Mesangial cell (primary cell): Measurements from ENCODE around the gene GABRR1. TPM values are rescaled to one million over a fixed set of nuclear protein-coding genes. Genes with fewer than 3 reads are reported as not detected.

Source experiments
- total RNA-seq: library from RNA; depleted of rRNA; stranded (reverse); fragments of >200 nt; gene quantifications from 2 replicates; pipeline ENCODE4 v1.2.3, GENCODE V29; 2015

The GABRR1 gene
- not detected in 2 replicates for total RNA-seq

DNA sequence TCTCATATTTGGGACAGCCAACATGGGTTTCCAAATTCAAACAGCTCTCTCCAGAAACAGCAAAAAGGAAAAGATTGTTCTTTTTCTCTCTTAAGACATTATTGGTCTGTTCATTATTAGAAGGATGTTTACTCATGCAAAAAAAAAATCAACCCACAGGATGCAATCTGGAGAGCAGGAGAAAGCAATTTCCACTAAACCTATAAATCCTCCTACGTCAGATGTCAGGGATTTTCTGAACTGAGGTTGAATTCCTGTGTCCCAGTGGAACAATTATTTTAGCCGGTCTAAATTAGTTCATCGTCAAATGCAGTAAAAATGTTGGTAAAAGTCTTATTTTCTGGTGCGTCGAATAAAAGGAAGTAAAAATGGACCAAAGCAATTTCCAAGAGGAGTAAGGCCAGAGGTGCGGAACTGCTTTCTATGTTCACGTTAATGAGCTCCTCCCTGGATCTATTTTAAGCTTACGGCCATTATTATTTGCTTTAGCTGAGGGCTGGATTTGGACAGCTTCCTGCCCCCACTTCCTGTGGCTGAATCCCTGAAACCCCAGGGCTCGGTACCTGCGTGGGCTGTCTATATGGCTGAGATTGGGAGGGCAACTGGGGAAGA is at the start of gene GABRR1:
TSS of gene GABRR1 (minus strand) at position 60 of the 612 bp plus-strand sequence. CDS start at position 24, 36 bp downstream.

DNA sequence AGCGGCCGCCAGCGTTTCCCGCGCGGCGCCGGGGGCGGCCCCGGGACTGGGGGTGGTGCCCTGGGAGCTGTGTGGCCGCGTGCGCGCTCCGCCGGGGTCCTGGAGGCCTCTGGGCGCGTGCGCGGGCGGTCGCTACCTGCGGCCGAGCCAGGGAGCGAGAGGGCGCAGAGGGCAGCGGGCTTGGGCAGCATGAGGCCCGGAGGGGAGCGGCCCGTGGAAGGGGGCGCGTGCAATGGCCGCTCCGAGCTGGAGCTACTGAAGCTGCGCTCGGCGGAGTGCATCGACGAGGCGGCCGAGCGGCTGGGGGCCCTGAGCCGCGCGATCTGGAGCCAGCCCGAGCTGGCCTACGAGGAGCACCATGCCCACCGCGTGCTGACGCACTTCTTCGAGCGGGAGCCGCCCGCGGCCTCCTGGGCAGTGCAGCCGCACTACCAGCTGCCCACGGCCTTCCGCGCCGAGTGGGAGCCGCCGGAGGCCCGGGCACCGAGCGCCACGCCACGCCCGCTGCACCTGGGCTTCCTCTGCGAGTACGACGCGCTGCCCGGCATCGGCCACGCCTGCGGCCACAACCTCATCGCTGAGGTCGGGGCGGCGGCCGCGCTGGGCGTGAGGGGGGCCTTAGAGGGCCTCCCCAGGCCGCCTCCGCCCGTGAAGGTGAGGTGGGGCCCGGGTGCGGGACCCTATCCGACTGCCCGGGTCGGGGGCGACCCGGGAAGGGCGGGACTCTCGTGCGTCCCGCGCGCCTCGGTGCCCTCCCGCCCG is 71.0 kb downstream of the GABRR1 start, which contains the start of gene PM20D2:
TSS of gene PM20D2 (plus strand) at position 100 of the 762 bp plus-strand sequence. CDS start at position 190, 90 bp downstream.

Other genes with a start within 250 kb of the GABRR1 start
- 14.8 and 56.0 TPM in 2 replicates for gene PNRC1, start 136.6 kb downstream of the GABRR1 start, total RNA-seq
- gene SRSF12, start 99.3 kb downstream of the GABRR1 start, total RNA-seq: 2.9 and 4.2 TPM in 2 replicates
- gene PM20D2, start 71.3 kb downstream of the GABRR1 start, total RNA-seq: 7.9 and 12.9 TPM in 2 replicates
- 0.13 TPM in 1 of 2 replicates, not detected in the other for gene GABRR2, start 97.9 kb upstream of the GABRR1 start, total RNA-seq
- gene UBE2J1, start 135.4 kb upstream of the GABRR1 start, total RNA-seq: 26.9 and 35.0 TPM in 2 replicates
- gene RRAGD, start 194.9 kb upstream of the GABRR1 start, total RNA-seq: 2.8 and 4.7 TPM in 2 replicates
- 2.9 and 3.5 TPM in 2 replicates for gene ANKRD6, start 215.8 kb upstream of the GABRR1 start, total RNA-seq